ENCODE data around the gene AFF3.

The AFF3 gene

DNA sequence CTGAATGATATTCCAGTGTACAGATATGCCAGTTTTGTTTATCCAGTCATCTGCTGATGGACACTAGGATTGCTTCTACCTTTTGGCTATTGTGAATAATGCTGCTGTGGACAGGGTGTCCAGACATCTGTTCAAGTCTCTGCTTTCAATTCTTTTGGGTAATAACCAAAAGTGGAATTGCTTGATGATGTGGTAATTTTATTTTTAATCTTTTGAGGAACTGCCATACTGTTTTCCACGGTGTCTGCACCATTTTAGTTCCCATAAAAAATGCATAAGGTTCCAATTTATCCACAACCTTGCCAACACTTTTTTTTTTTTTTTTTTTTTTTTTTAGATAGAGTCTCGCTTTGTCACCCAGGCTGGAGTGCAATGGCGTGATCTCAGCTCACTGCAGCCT lies 510.7 kb downstream of the AFF3 start:
- no peak for DNase-seq
- H3K36me3 ChIP-seq (ENCODE audit: control insufficient read depth, insufficient read depth, low read length) = no peaks in the 10 kb centered on the region
- H3K4me3 ChIP-seq (ENCODE audit: insufficient read depth, low read depth, low read length, poor library complexity, severe bottlenecking) = no peak overlapping the region
- no peaks in the 10 kb centered on the region for H3K27me3 ChIP-seq (replicated peaks; ENCODE audit: control insufficient read depth, insufficient read depth, low read length, poor library complexity, severe bottlenecking)
- H3K4me1 ChIP-seq (ENCODE audit: control insufficient read depth, insufficient read depth, low read length, poor library complexity, severe bottlenecking) = no peaks in the 10 kb centered on the region
- H3K9me3 ChIP-seq (ENCODE audit: control insufficient read depth, low read length) = no peaks in the 10 kb centered on the region
- no peak overlapping the region for H3K27ac ChIP-seq (ENCODE audit: insufficient read depth, low read length, poor library complexity, severe bottlenecking)

DNA sequence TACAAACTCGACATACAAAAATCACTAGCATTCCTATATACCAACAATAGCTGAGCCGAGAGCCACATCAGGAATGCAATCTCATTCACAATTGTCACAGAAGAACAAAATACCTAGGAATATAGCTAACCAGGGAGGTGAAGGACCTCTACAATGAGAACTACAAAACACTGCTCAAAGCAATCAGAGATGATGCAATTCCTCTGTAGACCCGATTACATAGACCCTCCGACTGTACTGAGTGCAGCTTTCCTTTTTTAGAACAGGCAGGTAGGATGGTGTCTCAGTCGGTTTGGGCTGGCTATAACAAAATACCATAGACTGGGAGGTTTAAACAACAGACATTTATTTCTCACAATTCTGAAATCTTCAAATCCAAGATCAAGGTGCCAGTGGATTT lies 513.1 kb downstream of the AFF3 start:
- H3K9me3 ChIP-seq (ENCODE audit: control insufficient read depth, low read length) = no peaks in the 10 kb centered on the region
- no peak overlapping the region for H3K4me3 ChIP-seq (ENCODE audit: insufficient read depth, low read depth, low read length, poor library complexity, severe bottlenecking)
- no peak for DNase-seq
- H3K27ac ChIP-seq (ENCODE audit: insufficient read depth, low read length, poor library complexity, severe bottlenecking) = no peak overlapping the region
- H3K36me3 ChIP-seq (ENCODE audit: control insufficient read depth, insufficient read depth, low read length) = no peaks in the 10 kb centered on the region
- no peaks in the 10 kb centered on the region for H3K27me3 ChIP-seq (replicated peaks; ENCODE audit: control insufficient read depth, insufficient read depth, low read length, poor library complexity, severe bottlenecking)
- H3K4me1 ChIP-seq (ENCODE audit: control insufficient read depth, insufficient read depth, low read length, poor library complexity, severe bottlenecking) = no peaks in the 10 kb centered on the region

DNA sequence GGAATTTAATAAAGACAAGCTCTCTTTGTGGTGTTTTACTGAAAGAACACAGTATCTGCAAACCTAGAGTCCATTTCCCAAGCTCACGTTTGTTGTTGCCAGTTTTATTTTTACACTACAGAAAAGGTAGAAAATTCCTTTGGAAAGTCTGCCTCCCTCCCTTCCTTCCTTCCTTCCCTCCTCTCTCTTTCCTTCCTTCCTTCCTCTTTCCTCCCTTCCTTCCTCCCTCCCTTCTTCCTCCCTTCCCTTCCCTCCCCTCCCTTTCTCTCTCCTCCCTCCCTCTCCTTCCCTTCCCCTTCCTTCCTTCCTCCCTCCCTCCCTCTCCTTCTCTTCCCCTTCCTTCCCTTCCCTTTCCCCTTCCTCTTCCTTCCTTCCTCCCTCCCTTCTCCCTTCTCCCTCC lies 516.2 kb downstream of the AFF3 start:
- Histone ChIP-seq H3K27me3 (replicated peaks; ENCODE audit: control insufficient read depth, insufficient read depth, low read length, poor library complexity, severe bottlenecking) (no peaks in the 10 kb centered on the region), H3K27ac (ENCODE audit: insufficient read depth, low read length, poor library complexity, severe bottlenecking) (no peak overlapping the region), H3K9me3 (ENCODE audit: control insufficient read depth, low read length) (no peaks in the 10 kb centered on the region), H3K4me1 (ENCODE audit: control insufficient read depth, insufficient read depth, low read length, poor library complexity, severe bottlenecking) (no peaks in the 10 kb centered on the region), H3K4me3 (ENCODE audit: insufficient read depth, low read depth, low read length, poor library complexity, severe bottlenecking) (no peak overlapping the region), H3K36me3 (ENCODE audit: control insufficient read depth, insufficient read depth, low read length) (no peaks in the 10 kb centered on the region)
- no peak for DNase-seq

DNA sequence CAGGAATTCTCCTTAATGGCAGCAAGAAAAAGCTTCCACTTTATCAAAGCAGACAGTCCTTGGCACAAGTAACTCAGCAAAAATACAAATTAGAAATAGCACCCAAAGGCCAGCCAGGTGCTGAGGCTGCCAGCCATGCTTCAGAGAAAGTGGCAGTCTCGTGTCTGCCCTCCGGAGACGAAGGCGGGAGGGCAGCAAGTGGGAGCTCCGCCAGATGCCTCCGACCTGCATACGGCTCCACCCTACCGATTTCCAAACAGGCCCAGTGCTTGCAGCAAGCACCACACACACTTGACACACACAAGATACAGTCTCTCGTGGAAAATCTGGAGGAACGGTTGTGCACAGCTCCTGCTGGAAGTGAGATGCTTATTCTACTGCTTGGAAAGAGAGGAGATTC lies 517.7 kb downstream of the AFF3 start:
- Histone ChIP-seq H3K36me3 (ENCODE audit: control insufficient read depth, insufficient read depth, low read length) (no peaks in the 10 kb centered on the region), H3K27ac (ENCODE audit: insufficient read depth, low read length, poor library complexity, severe bottlenecking) (no peak overlapping the region), H3K4me3 (ENCODE audit: insufficient read depth, low read depth, low read length, poor library complexity, severe bottlenecking) (no peak overlapping the region), H3K9me3 (ENCODE audit: control insufficient read depth, low read length) (no peaks in the 10 kb centered on the region), H3K4me1 (ENCODE audit: control insufficient read depth, insufficient read depth, low read length, poor library complexity, severe bottlenecking) (no peaks in the 10 kb centered on the region), H3K27me3 (replicated peaks; ENCODE audit: control insufficient read depth, insufficient read depth, low read length, poor library complexity, severe bottlenecking) (no peaks in the 10 kb centered on the region)
- no peak for DNase-seq

DNA sequence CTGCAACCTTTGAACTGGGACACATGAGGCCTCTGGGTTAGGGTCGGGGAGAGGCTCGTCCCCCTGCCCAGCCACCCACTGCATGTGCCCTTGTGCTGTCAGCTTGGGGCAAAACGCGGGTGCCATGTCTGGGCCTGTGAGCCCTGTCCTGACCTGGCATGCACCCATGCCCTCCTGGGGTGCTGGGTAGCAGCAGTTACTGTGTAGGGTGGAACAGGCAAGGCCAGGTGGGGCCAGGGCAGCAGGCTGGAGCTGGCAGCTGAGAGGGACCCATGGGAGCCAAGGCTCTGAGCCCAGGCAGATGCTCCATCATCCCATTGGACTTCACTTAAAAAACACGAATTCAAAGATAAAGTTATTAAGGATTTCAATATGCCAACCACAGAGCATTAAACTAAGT lies 518.8 kb downstream of the AFF3 start:
- Histone ChIP-seq H3K4me1 (ENCODE audit: control insufficient read depth, insufficient read depth, low read length, poor library complexity, severe bottlenecking) (no peaks in the 10 kb centered on the region), H3K9me3 (ENCODE audit: control insufficient read depth, low read length) (no peaks in the 10 kb centered on the region), H3K4me3 (ENCODE audit: insufficient read depth, low read depth, low read length, poor library complexity, severe bottlenecking) (no peak overlapping the region), H3K36me3 (ENCODE audit: control insufficient read depth, insufficient read depth, low read length) (no peaks in the 10 kb centered on the region), H3K27ac (ENCODE audit: insufficient read depth, low read length, poor library complexity, severe bottlenecking) (no peak overlapping the region), H3K27me3 (replicated peaks; ENCODE audit: control insufficient read depth, insufficient read depth, low read length, poor library complexity, severe bottlenecking) (no peaks in the 10 kb centered on the region)
- DNase-seq = no peak

DNA sequence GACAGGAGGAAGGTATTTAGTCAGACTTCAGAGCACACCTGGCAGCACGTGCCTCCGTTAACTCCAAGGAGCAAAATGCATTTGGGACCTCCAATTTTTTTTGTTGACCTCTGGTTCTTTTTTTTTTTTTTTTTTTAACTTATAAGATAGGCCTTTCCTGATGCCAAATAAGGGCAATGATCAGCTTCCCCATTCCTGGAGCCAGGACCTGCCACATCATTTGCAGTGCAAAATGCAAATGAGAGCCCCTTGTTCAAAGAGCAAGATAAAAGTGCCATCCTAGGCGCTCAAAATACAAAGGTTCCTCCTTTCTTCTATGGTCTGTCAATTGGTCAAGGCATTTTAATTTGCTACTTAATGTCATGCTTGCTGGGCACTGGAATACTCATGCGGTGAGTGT lies 519.4 kb downstream of the AFF3 start:
- H3K27ac ChIP-seq (ENCODE audit: insufficient read depth, low read length, poor library complexity, severe bottlenecking) = no peak overlapping the region
- no peak overlapping the region for H3K4me3 ChIP-seq (ENCODE audit: insufficient read depth, low read depth, low read length, poor library complexity, severe bottlenecking)
- no peaks in the 10 kb centered on the region for H3K4me1 ChIP-seq (ENCODE audit: control insufficient read depth, insufficient read depth, low read length, poor library complexity, severe bottlenecking)
- DNase-seq = no peak
- no peaks in the 10 kb centered on the region for H3K27me3 ChIP-seq (replicated peaks; ENCODE audit: control insufficient read depth, insufficient read depth, low read length, poor library complexity, severe bottlenecking)
- no peaks in the 10 kb centered on the region for H3K36me3 ChIP-seq (ENCODE audit: control insufficient read depth, insufficient read depth, low read length)
- no peaks in the 10 kb centered on the region for H3K9me3 ChIP-seq (ENCODE audit: control insufficient read depth, low read length)

DNA sequence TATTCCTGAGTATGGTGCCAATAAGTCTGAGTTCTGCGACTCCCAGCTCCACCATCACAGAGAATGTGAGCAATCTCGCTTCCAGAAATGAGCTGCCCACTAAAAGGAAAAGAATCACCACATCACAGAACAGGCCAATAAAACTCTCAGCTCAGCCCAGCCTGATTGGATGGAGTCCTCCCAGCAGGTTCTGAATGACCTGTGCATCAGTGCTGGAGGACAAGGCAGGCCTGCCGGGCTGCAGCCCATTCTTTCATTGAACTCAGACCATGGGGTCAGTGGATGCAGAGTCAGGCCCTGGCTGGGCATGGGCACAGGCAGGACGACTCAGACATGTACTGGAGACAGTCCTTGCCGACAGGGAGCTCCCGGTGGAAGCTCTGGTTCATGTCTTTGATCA lies 519.9 kb downstream of the AFF3 start:
- Histone ChIP-seq H3K27ac (ENCODE audit: insufficient read depth, low read length, poor library complexity, severe bottlenecking) (no peak overlapping the region), H3K9me3 (ENCODE audit: control insufficient read depth, low read length) (no peaks in the 10 kb centered on the region), H3K36me3 (ENCODE audit: control insufficient read depth, insufficient read depth, low read length) (no peaks in the 10 kb centered on the region), H3K27me3 (replicated peaks; ENCODE audit: control insufficient read depth, insufficient read depth, low read length, poor library complexity, severe bottlenecking) (no peaks in the 10 kb centered on the region), H3K4me1 (ENCODE audit: control insufficient read depth, insufficient read depth, low read length, poor library complexity, severe bottlenecking) (no peaks in the 10 kb centered on the region), H3K4me3 (ENCODE audit: insufficient read depth, low read depth, low read length, poor library complexity, severe bottlenecking) (no peak overlapping the region)
- no peak for DNase-seq

DNA sequence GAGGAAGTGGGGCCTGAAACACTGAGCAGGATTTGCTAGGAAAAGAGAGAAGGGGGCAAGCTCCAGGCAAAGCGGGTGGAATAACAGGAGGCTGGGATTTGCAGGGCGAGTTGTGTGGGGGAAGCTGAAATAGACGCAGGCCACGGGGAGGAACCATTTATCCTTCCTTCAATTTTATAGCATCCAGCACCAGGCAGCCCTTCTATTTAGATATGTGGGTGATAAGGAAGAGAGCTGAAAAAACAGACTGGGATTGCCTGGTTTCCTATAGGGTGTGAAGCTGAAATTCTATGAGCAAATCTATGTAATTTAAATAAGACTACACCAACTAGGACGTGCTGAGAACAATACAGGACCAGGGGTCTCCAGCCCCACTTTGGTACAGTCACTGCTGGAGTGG lies 520.6 kb downstream of the AFF3 start:
- no peaks in the 10 kb centered on the region for H3K27me3 ChIP-seq (replicated peaks; ENCODE audit: control insufficient read depth, insufficient read depth, low read length, poor library complexity, severe bottlenecking)
- no peaks in the 10 kb centered on the region for H3K9me3 ChIP-seq (ENCODE audit: control insufficient read depth, low read length)
- no peak overlapping the region for H3K4me3 ChIP-seq (ENCODE audit: insufficient read depth, low read depth, low read length, poor library complexity, severe bottlenecking)
- no peaks in the 10 kb centered on the region for H3K36me3 ChIP-seq (ENCODE audit: control insufficient read depth, insufficient read depth, low read length)
- DNase-seq = no peak
- H3K4me1 ChIP-seq (ENCODE audit: control insufficient read depth, insufficient read depth, low read length, poor library complexity, severe bottlenecking) = no peaks in the 10 kb centered on the region
- no peak overlapping the region for H3K27ac ChIP-seq (ENCODE audit: insufficient read depth, low read length, poor library complexity, severe bottlenecking)

DNA sequence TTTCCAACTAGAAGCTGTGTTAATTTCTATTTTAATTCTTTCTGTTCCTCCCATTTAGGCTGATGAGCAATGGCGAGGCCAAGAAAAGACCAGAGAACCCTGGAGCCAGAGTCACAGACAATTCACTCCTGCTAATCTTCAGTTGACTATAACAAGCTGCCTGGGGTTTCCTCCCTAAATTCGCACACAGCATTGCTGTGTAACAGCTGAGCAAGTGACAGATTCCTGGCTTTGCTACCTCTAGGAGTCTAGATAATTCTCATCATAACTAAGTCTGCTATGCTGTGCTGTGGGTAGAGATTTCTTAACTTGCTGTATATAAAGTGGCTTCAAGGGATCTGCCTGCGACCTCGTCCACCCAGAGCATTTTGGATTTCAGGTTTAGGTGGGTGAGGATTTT lies 521.3 kb downstream of the AFF3 start:
- no peaks in the 10 kb centered on the region for H3K36me3 ChIP-seq (ENCODE audit: control insufficient read depth, insufficient read depth, low read length)
- H3K9me3 ChIP-seq (ENCODE audit: control insufficient read depth, low read length) = no peaks in the 10 kb centered on the region
- no peaks in the 10 kb centered on the region for H3K27me3 ChIP-seq (replicated peaks; ENCODE audit: control insufficient read depth, insufficient read depth, low read length, poor library complexity, severe bottlenecking)
- no peaks in the 10 kb centered on the region for H3K4me1 ChIP-seq (ENCODE audit: control insufficient read depth, insufficient read depth, low read length, poor library complexity, severe bottlenecking)
- DNase-seq = no peak
- H3K27ac ChIP-seq (ENCODE audit: insufficient read depth, low read length, poor library complexity, severe bottlenecking) = no peak overlapping the region
- no peak overlapping the region for H3K4me3 ChIP-seq (ENCODE audit: insufficient read depth, low read depth, low read length, poor library complexity, severe bottlenecking)

DNA sequence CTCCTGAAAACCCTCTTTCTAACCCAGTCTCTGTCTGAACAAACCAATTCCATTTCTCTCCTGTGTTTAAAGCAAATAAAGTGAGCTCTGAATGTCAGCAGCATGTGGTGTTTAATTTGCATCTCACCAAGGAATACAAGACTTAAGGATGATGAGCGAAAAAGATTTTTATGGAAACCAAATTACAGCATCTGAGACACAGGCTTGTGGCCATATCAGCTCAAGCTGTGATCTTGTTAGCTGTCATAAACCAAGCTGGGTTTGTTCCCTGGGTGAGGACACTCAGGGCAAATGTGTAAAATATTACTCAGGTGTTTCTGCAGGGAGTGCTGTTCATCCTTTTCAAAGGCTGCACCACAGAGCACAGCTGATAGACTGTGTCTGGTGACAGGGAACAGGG lies 523.2 kb downstream of the AFF3 start:
- H3K4me3 ChIP-seq (ENCODE audit: insufficient read depth, low read depth, low read length, poor library complexity, severe bottlenecking) = no peak overlapping the region
- no peaks in the 10 kb centered on the region for H3K36me3 ChIP-seq (ENCODE audit: control insufficient read depth, insufficient read depth, low read length)
- H3K9me3 ChIP-seq (ENCODE audit: control insufficient read depth, low read length) = no peaks in the 10 kb centered on the region
- H3K27ac ChIP-seq (ENCODE audit: insufficient read depth, low read length, poor library complexity, severe bottlenecking) = no peak overlapping the region
- no peaks in the 10 kb centered on the region for H3K27me3 ChIP-seq (replicated peaks; ENCODE audit: control insufficient read depth, insufficient read depth, low read length, poor library complexity, severe bottlenecking)
- DNase-seq = no peak
- no peaks in the 10 kb centered on the region for H3K4me1 ChIP-seq (ENCODE audit: control insufficient read depth, insufficient read depth, low read length, poor library complexity, severe bottlenecking)

DNA sequence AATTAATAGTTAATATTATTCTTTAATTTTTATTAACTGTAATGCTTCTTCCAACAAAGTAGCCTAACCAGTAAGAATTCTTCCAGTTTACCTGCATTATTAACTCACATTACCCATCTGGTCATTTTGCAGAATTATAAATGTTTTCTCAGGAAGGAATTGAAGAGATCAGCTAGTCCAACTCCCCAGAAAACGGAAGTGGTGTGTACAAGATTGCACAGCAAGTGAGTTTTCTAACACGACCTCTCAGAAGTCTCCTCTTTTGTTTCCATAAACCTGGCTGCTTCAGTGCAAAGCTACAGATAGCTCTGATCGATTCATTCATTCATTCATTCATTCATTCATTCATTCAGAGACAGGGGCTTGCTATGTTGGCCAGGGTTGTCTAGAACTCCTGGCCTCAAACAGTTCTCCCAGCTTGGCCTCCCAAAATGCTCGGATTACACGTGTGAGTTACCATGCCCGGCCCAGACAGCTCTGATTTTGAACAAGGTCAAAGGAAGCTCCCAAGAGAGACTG lies 523.8 kb downstream of the AFF3 start:
- Histone ChIP-seq H3K4me1 (ENCODE audit: control insufficient read depth, insufficient read depth, low read length, poor library complexity, severe bottlenecking) (no peaks in the 10 kb centered on the region), H3K36me3 (ENCODE audit: control insufficient read depth, insufficient read depth, low read length) (no peaks in the 10 kb centered on the region), H3K4me3 (ENCODE audit: insufficient read depth, low read depth, low read length, poor library complexity, severe bottlenecking) (no peak overlapping the region), H3K27ac (ENCODE audit: insufficient read depth, low read length, poor library complexity, severe bottlenecking) (no peak overlapping the region), H3K27me3 (replicated peaks; ENCODE audit: control insufficient read depth, insufficient read depth, low read length, poor library complexity, severe bottlenecking) (no peaks in the 10 kb centered on the region), H3K9me3 (ENCODE audit: control insufficient read depth, low read length) (no peaks in the 10 kb centered on the region)
- DNase-seq = no peak

Data from effector memory CD4-positive, alpha-beta T cell (primary cell).